C4-2B (cell line): ENCODE results near the gene SPRED2.

ENCODE experiments used
- ZFX ChIP-seq: fragments of 450-650 bp; IDR thresholded peaks from 2 replicates; pipeline ENCODE4 v1.6.1; 2017
- TF ChIP-seq, protein P1 (sequence below): fragments of 450-650 bp; conservative IDR thresholded peaks from 2 replicates; pipeline ENCODE4 v1.5.1; 2017; ENCODE audit warnings: mild to moderate bottlenecking

- TF ChIP-seq, protein P1, sequence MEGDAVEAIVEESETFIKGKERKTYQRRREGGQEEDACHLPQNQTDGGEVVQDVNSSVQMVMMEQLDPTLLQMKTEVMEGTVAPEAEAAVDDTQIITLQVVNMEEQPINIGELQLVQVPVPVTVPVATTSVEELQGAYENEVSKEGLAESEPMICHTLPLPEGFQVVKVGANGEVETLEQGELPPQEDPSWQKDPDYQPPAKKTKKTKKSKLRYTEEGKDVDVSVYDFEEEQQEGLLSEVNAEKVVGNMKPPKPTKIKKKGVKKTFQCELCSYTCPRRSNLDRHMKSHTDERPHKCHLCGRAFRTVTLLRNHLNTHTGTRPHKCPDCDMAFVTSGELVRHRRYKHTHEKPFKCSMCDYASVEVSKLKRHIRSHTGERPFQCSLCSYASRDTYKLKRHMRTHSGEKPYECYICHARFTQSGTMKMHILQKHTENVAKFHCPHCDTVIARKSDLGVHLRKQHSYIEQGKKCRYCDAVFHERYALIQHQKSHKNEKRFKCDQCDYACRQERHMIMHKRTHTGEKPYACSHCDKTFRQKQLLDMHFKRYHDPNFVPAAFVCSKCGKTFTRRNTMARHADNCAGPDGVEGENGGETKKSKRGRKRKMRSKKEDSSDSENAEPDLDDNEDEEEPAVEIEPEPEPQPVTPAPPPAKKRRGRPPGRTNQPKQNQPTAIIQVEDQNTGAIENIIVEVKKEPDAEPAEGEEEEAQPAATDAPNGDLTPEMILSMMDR, result no peak
- no peak for TF ChIP-seq ZFX
Measured at GRCh38 chr2:65388596-65389390, 43.6 kb downstream of the SPRED2 start.
